HCT116 (cell line): Measurements from ENCODE around the gene CDIP1. TPM values are rescaled to one million over a fixed set of nuclear protein-coding genes. Genes with fewer than 3 reads are reported as not detected.
A peak's percentile ranks its signal among the peaks of the same experiment; 100 is the strongest.

ENCODE experiments used
- ATAC-seq: fragments of 200-7000 bp; cut with Tn5 transposase; 2 replicates; pipeline ENCODE4 v1.9.1; 2020; ENCODE audit warnings: mild to moderate bottlenecking, moderate library complexity
- BruUV-seq: library from RNA; stranded (reverse); fragments of 400-500 nt; replicated peaks from 2 replicates; lab custom pipeline; 2021; lab: Mats Ljungman, UMichigan
- CTCF ChIA-PET: fragments of 300-600 bp; sonication (Branson Sonifier 250); formaldehyde crosslinking; loops from one replicate; lab custom pipeline; 2021; ENCODE audit warnings: antibody characterized with exemption; lab: Charles Lee
- POLR2A ChIA-PET: fragments of 300-600, 350-600 bp; sonication (Branson Sonifier 250); formaldehyde crosslinking; loops from one replicate; lab custom pipeline; 2021; ENCODE audit warnings: antibody characterized with exemption; lab: Charles Lee
- RAD21 ChIA-PET, 2 experiments: fragments of 300-600 bp; sonication (Branson Sonifier 250); formaldehyde crosslinking; loops; one replicate each; lab custom pipeline; 2023; ENCODE audit warnings: low total read pairs in 2 of 2; ENCODE audit not compliant: uncharacterized antibody in 2 of 2, unreplicated experiment in 2 of 2, low non-redundant PET in 1 of 2; lab: Charles Lee
- DNase-seq: peaks from one replicate; pipeline ENCODE4 v3.0.0-alpha.2; 2010; ENCODE audit warnings: low read depth, low spot score
- H2AFZ ChIP-seq: fragments of 200-600 bp; shearing (Covaris generic), sonication (generic); 2 replicates; pipeline ENCODE4 v1.6.1; 2017; ENCODE audit warnings: low read depth, mixed run types, mixed read lengths, antibody characterized with exemption, low read length; ENCODE audit not compliant: poor library complexity, severe bottlenecking
- H3K27ac ChIP-seq: 2 replicates; pipeline ENCODE4 v1.5.1; 2012; ENCODE audit warnings: low read depth, low read length
- H3K27me3 ChIP-seq: fragments of 200-600 bp; sonication (generic); 2 replicates; pipeline ENCODE4 v1.6.1; 2016; ENCODE audit warnings: mixed run types, low read length, mixed read lengths; ENCODE audit not compliant: insufficient read depth
- H3K36me3 ChIP-seq, 2 experiments: fragments of 200-500 bp in 1 of 2; fragments of 200-600 bp in 1 of 2; sonication (Bioruptor generic) in 1 of 2; sonication (generic) in 1 of 2; 2 replicates each; pipeline versions ENCODE4 v1.5.1 to v1.6.1; 2014 to 2016; ENCODE audit warnings: low read length in 2 of 2, inconsistent platforms in 1 of 2, mixed read lengths in 1 of 2, mixed run types in 1 of 2; ENCODE audit not compliant: insufficient read depth in 2 of 2, control insufficient read depth in 1 of 2
- H3K4me1 ChIP-seq, 2 experiments: fragments of 200-600 bp in 1 of 2; sonication (generic) in 1 of 2; 2 replicates each; pipeline versions ENCODE4 v1.5.1 to v1.6.1; 2012 to 2017; ENCODE audit warnings: low read length in 2 of 2, inconsistent platforms in 1 of 2, mild to moderate bottlenecking in 1 of 2, mixed read lengths in 1 of 2, mixed run types in 1 of 2, moderate library complexity in 1 of 2; ENCODE audit not compliant: insufficient read depth in 2 of 2, control insufficient read depth in 1 of 2
- H3K4me2 ChIP-seq: fragments of 200-600 bp; sonication (generic); 2 replicates; pipeline ENCODE4 v1.6.1; 2017; ENCODE audit warnings: mixed run types, low read length, mixed read lengths
- H3K4me3 ChIP-seq, 2 experiments: fragments of 200-600 bp in 1 of 2; sonication (generic) in 1 of 2; replicated peaks in 1 of 2; 2 replicates each; pipeline ENCODE4 v1.5.1; 2011 to 2016; ENCODE audit warnings: low read length in 2 of 2, control low read depth in 1 of 2, low read depth in 1 of 2, mild to moderate bottlenecking in 1 of 2, mixed read lengths in 1 of 2, mixed run types in 1 of 2
- H3K79me2 ChIP-seq: fragments of 200-600 bp; sonication (generic); 2 replicates; pipeline ENCODE4 v1.6.1; 2017; ENCODE audit warnings: mild to moderate bottlenecking, mixed run types, low read length, moderate library complexity, mixed read lengths; ENCODE audit not compliant: insufficient read depth
- H3K9ac ChIP-seq: fragments of 200-600 bp; sonication (generic); 2 replicates; pipeline ENCODE4 v1.6.1; 2016; ENCODE audit warnings: low read length, mixed read lengths
- H3K9me2 ChIP-seq: fragments of 200-600 bp; sonication (generic), shearing (Covaris generic); 2 replicates; pipeline ENCODE4 v1.6.1; 2017; ENCODE audit warnings: mixed run types, mild to moderate bottlenecking, moderate library complexity; ENCODE audit not compliant: insufficient read depth
- H3K9me3 ChIP-seq, 2 experiments: fragments of 200-500 bp in 1 of 2; fragments of 200-600 bp in 1 of 2; sonication (Bioruptor generic) in 1 of 2; sonication (generic) in 1 of 2; 2 replicates each; pipeline ENCODE4 v1.6.1; 2014 to 2017; ENCODE audit warnings: low read length in 2 of 2, mixed read lengths in 2 of 2, inconsistent platforms in 1 of 2, low read depth in 1 of 2, mild to moderate bottlenecking in 1 of 2, mixed run types in 1 of 2, moderate library complexity in 1 of 2; ENCODE audit not compliant: control insufficient read depth in 1 of 2, insufficient read depth in 1 of 2
- H4K20me1 ChIP-seq: fragments of 200-600 bp; sonication (generic), shearing (Covaris generic); 2 replicates; pipeline ENCODE4 v1.6.1; 2017; ENCODE audit warnings: mixed run types, mild to moderate bottlenecking, moderate library complexity; ENCODE audit not compliant: insufficient read depth
- ATF3 ChIP-seq: IDR thresholded peaks from 2 replicates; pipeline ENCODE4 v1.6.1; 2012
- CBX3 ChIP-seq: IDR thresholded peaks from 2 replicates; pipeline ENCODE4 v1.6.1; 2012; ENCODE audit warnings: low read depth
- CTCF ChIP-seq, 3 experiments: fragments of 200-600 bp in 1 of 3; sonication (generic) in 1 of 3; IDR thresholded peaks in 2 of 3; conservative IDR thresholded peaks in 1 of 3; 2 replicates each; pipeline ENCODE4 v1.5.1; 2012 to 2017; ENCODE audit warnings: low read depth in 2 of 3, low read length in 2 of 3, antibody characterized with exemption in 1 of 3, borderline replicate concordance in 1 of 3, control low read depth in 1 of 3, mild to moderate bottlenecking in 1 of 3, mixed read lengths in 1 of 3, mixed run types in 1 of 3, moderate library complexity in 1 of 3; ENCODE audit not compliant: insufficient read depth in 1 of 3
- EGR1 ChIP-seq: IDR thresholded peaks from 2 replicates; pipeline ENCODE4 v1.6.1; 2012; ENCODE audit warnings: low read depth
- ELF1 ChIP-seq: IDR thresholded peaks from 2 replicates; pipeline ENCODE4 v1.6.1; 2012; ENCODE audit warnings: low read depth, borderline replicate concordance
- EZH2 ChIP-seq: fragments of 200-600 bp; sonication (generic); IDR thresholded peaks from 2 replicates; pipeline ENCODE4 v1.6.1; 2017; ENCODE audit warnings: antibody characterized with exemption, mixed run types
- EZH2phosphoT487 ChIP-seq: fragments of 200-600 bp; IDR thresholded peaks from 2 replicates; pipeline ENCODE4 v1.6.1; 2018; ENCODE audit warnings: antibody characterized with exemption, borderline replicate concordance
- FOSL1 ChIP-seq: IDR thresholded peaks from 2 replicates; pipeline ENCODE4 v1.6.1; 2012; ENCODE audit warnings: low read depth
- JUND ChIP-seq: IDR thresholded peaks from 2 replicates; pipeline ENCODE4 v1.6.1; 2012
- MAX ChIP-seq: IDR thresholded peaks from 2 replicates; pipeline ENCODE4 v1.6.1; 2012
- POLR2A ChIP-seq: IDR thresholded peaks from 2 replicates; pipeline ENCODE4 v1.7.0; 2011; ENCODE audit warnings: borderline replicate concordance; ENCODE audit not compliant: insufficient read depth, insufficient read length; ENCODE audit errors: extremely low read depth
- POLR2AphosphoS5 ChIP-seq: IDR thresholded peaks from 2 replicates; pipeline ENCODE4 v1.6.1; 2011; ENCODE audit warnings: mild to moderate bottlenecking, low read depth, low read length, moderate library complexity
- SIN3A ChIP-seq: IDR thresholded peaks from 2 replicates; pipeline ENCODE4 v1.6.1; 2012; ENCODE audit warnings: low read depth
- SP1 ChIP-seq: IDR thresholded peaks from 2 replicates; pipeline ENCODE4 v1.6.1; 2012; ENCODE audit warnings: low read depth
- TCF7L2 ChIP-seq: IDR thresholded peaks from 2 replicates; pipeline ENCODE4 v1.7.0; 2011; ENCODE audit warnings: borderline replicate concordance, inconsistent platforms; ENCODE audit not compliant: insufficient read depth, insufficient read length; ENCODE audit errors: extremely low read depth
- YY1 ChIP-seq: IDR thresholded peaks from 2 replicates; pipeline ENCODE4 v1.6.1; 2011; ENCODE audit warnings: low read length, low read depth, moderate library complexity, mild to moderate bottlenecking; ENCODE audit not compliant: insufficient replicate concordance; ENCODE audit errors: extremely low read depth
- ZNF274 ChIP-seq: fragments of 200-500 bp; sonication (Bioruptor generic); IDR thresholded peaks from 2 replicates; pipeline ENCODE4 v1.6.1; 2014; ENCODE audit warnings: mild to moderate bottlenecking, low read depth, low read length, inconsistent platforms
- intact Hi-C: fragments of 100-400 bp; cut with micrococcal nuclease; formaldehyde crosslinking; loops from 2 replicates; pipeline ENCODE4 v1.10.0; 2022
- total RNA-seq: library from RNA; stranded (reverse); gene quantifications from one replicate; pipeline ENCODE4 v1.2.1, GENCODE V29; 2021; ENCODE audit not compliant: unreplicated experiment
- TF ChIP-seq, protein P1 (sequence below): IDR thresholded peaks from 2 replicates; pipeline ENCODE4 v1.6.1; 2011; ENCODE audit warnings: mild to moderate bottlenecking, low read length, moderate library complexity; ENCODE audit not compliant: insufficient replicate concordance; ENCODE audit errors: extremely low read depth

The CDIP1 gene
- total RNA-seq, 1 experiment from 2014 or later, result 7.2 TPM

- intact Hi-C loops, result no loop called here
- H4K20me1 ChIP-seq, result no peaks in the 10 kb centered on the region
- ChIA-PET RAD21 (no interaction called here), POLR2A (interaction anchor here (0.6 to 1.2 kb wide), 2 partner anchors 59 to 170 kb away, joined by 3 read pairs; no protein-coding TSS in a partner anchor), CTCF (interaction anchor here (1.4 kb wide), 1 partner anchor 12 kb away, joined by 11 read pairs; no protein-coding TSS in a partner anchor)
- H3K79me2 ChIP-seq, result no peaks in the 10 kb centered on the region
- no peak overlapping the region for H2AFZ ChIP-seq
- ATAC-seq, result no peak
- H3K27ac ChIP-seq, result no peak overlapping the region
- no peak overlapping the region for H3K9ac ChIP-seq
- no peaks in the 10 kb centered on the region for H3K9me2 ChIP-seq
- no peak for DNase-seq
- H3K9me3 ChIP-seq, result peaks cover 9 to 15% of the 10 kb centered on the region in 2 experiments; a peak in 3 of 4 replicates
- TSS peak; percentile 55 for BruUV-seq
- no peaks in the 10 kb centered on the region for H3K36me3 ChIP-seq
- TF ChIP-seq EZH2 (no peak), CTCF (IDR thresholded peaks at IDR 0.05 in 2 of 3, conservative IDR thresholded peaks at IDR 0.05 in 1 of 3; ENCODE audit: borderline replicate concordance in 1 of 3, insufficient read depth in 1 of 3, low read depth in 2 of 3, low read length in 2 of 3) (no peak), YY1 (no peak), CBX3 (no peak), POLR2AphosphoS5 (no peak), SIN3A (no peak), SP1 (no peak), TCF7L2 (no peak), ELF1 (no peak), POLR2A (no peak), FOSL1 (no peak), ATF3 (no peak), ZNF274 (no peak), MAX (no peak), EZH2phosphoT487 (no peak), JUND (no peak), EGR1 (no peak)
- TF ChIP-seq, protein P1, sequence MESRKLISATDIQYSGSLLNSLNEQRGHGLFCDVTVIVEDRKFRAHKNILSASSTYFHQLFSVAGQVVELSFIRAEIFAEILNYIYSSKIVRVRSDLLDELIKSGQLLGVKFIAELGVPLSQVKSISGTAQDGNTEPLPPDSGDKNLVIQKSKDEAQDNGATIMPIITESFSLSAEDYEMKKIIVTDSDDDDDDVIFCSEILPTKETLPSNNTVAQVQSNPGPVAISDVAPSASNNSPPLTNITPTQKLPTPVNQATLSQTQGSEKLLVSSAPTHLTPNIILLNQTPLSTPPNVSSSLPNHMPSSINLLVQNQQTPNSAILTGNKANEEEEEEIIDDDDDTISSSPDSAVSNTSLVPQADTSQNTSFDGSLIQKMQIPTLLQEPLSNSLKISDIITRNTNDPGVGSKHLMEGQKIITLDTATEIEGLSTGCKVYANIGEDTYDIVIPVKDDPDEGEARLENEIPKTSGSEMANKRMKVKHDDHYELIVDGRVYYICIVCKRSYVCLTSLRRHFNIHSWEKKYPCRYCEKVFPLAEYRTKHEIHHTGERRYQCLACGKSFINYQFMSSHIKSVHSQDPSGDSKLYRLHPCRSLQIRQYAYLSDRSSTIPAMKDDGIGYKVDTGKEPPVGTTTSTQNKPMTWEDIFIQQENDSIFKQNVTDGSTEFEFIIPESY, result no peak
- H3K27me3 ChIP-seq, result no peaks in the 10 kb centered on the region
- no peak overlapping the region for H3K4me3 ChIP-seq
- H3K4me1 ChIP-seq, result peaks cover 0 to 14% of the 10 kb centered on the region in 2 experiments; a peak in 1 of 4 replicates
- H3K4me2 ChIP-seq, result no peak overlapping the region
Observed at GRCh38 chr16:4536391-4537106, 2.0 kb downstream of the CDIP1 start.
